Measurements from ENCODE around the gene TMEM191B. TPM values are rescaled to one million over a fixed set of nuclear protein-coding genes. Genes with fewer than 3 reads are reported as not detected.
"Not testable (repeated sequence)": the region's sequence is repeated elsewhere in the genome, so short reads cannot be mapped to it uniquely, and the experiment has no call there.

TMEM191B gene
- total RNA-seq, 1 donor from 2014 or later = 2.8 TPM

GRCh38 chr22:18554280-18555256 lies 27.0 kb downstream of the TMEM191B start:
- H3K4me1 Mint-ChIP-seq (ENCODE audit: low read depth, unreplicated experiment); H3K4me1 ChIP-seq (ENCODE audit: insufficient read depth, low read length); H3K27me3 Mint-ChIP-seq (ENCODE audit: low read depth, unreplicated experiment); H3K9ac ChIP-seq (ENCODE audit: low read length); FAIRE-seq; H3K27ac ChIP-seq (ENCODE audit: low read depth, low read length); H3K36me3 ChIP-seq (ENCODE audit: insufficient read depth, low read length); H3K27me3 ChIP-seq (ENCODE audit: insufficient read depth, low read length); H2AFZ ChIP-seq (ENCODE audit: low read depth, low read length); H3K4me2 ChIP-seq (ENCODE audit: low read length); H3K36me3 Mint-ChIP-seq (ENCODE audit: low read depth, unreplicated experiment); H3K27ac Mint-ChIP-seq (ENCODE audit: unreplicated experiment); H3K4me3 ChIP-seq (ENCODE audit: insufficient read depth, low read depth, low read length); H3K4me3 Mint-ChIP-seq (ENCODE audit: unreplicated experiment); H3K79me2 ChIP-seq (ENCODE audit: insufficient read depth, low read length); H3K9me3 Mint-ChIP-seq (ENCODE audit: unreplicated experiment); H3K9me3 ChIP-seq (ENCODE audit: insufficient read depth, low read depth, low read length); DNase-seq (ENCODE audit: low read depth); H4K20me1 ChIP-seq (ENCODE audit: insufficient read depth, low read length): not testable (repeated sequence)

GRCh38 chr22:18558516-18558915 lies 30.9 kb downstream of the TMEM191B start:
- H3K4me3 Mint-ChIP-seq (ENCODE audit: unreplicated experiment); H3K36me3 ChIP-seq (ENCODE audit: insufficient read depth, low read length); DNase-seq (ENCODE audit: low read depth); H2AFZ ChIP-seq (ENCODE audit: low read depth, low read length); H3K4me3 ChIP-seq (ENCODE audit: insufficient read depth, low read depth, low read length); H3K27me3 Mint-ChIP-seq (ENCODE audit: low read depth, unreplicated experiment); H3K9me3 ChIP-seq (ENCODE audit: insufficient read depth, low read depth, low read length); H3K4me1 ChIP-seq (ENCODE audit: insufficient read depth, low read length); H3K36me3 Mint-ChIP-seq (ENCODE audit: low read depth, unreplicated experiment); FAIRE-seq; H3K27ac ChIP-seq (ENCODE audit: low read depth, low read length); H3K9ac ChIP-seq (ENCODE audit: low read length); H4K20me1 ChIP-seq (ENCODE audit: insufficient read depth, low read length); H3K4me1 Mint-ChIP-seq (ENCODE audit: low read depth, unreplicated experiment); H3K79me2 ChIP-seq (ENCODE audit: insufficient read depth, low read length); H3K27me3 ChIP-seq (ENCODE audit: insufficient read depth, low read length); H3K9me3 Mint-ChIP-seq (ENCODE audit: unreplicated experiment); H3K27ac Mint-ChIP-seq (ENCODE audit: unreplicated experiment); H3K4me2 ChIP-seq (ENCODE audit: low read length): not testable (repeated sequence)

- not testable (repeated sequence) for H3K4me3 Mint-ChIP-seq (ENCODE audit: unreplicated experiment); H3K4me1 Mint-ChIP-seq (ENCODE audit: low read depth, unreplicated experiment); DNase-seq (ENCODE audit: low read depth); H3K9me3 ChIP-seq (ENCODE audit: insufficient read depth, low read depth, low read length); H3K27ac ChIP-seq (ENCODE audit: low read depth, low read length); H3K4me2 ChIP-seq (ENCODE audit: low read length); H3K27me3 ChIP-seq (ENCODE audit: insufficient read depth, low read length); H3K36me3 ChIP-seq (ENCODE audit: insufficient read depth, low read length); H3K27me3 Mint-ChIP-seq (ENCODE audit: low read depth, unreplicated experiment); H3K4me1 ChIP-seq (ENCODE audit: insufficient read depth, low read length); H3K79me2 ChIP-seq (ENCODE audit: insufficient read depth, low read length); H3K27ac Mint-ChIP-seq (ENCODE audit: unreplicated experiment); FAIRE-seq; H4K20me1 ChIP-seq (ENCODE audit: insufficient read depth, low read length); H2AFZ ChIP-seq (ENCODE audit: low read depth, low read length); H3K4me3 ChIP-seq (ENCODE audit: insufficient read depth, low read depth, low read length); H3K36me3 Mint-ChIP-seq (ENCODE audit: low read depth, unreplicated experiment); H3K9ac ChIP-seq (ENCODE audit: low read length); H3K9me3 Mint-ChIP-seq (ENCODE audit: unreplicated experiment)
Measured at GRCh38 chr22:18558939-18559338, 31.3 kb downstream of the TMEM191B start.

- H3K4me3 Mint-ChIP-seq (ENCODE audit: unreplicated experiment) = not testable (repeated sequence)
Measured at GRCh38 chr22:18560099-18560974, 32.7 kb downstream of the TMEM191B start.

GRCh38 chr22:18570509-18571246 lies 43.1 kb downstream of the TMEM191B start:
- not testable (repeated sequence) for H3K4me2 ChIP-seq (ENCODE audit: low read length); FAIRE-seq; H3K79me2 ChIP-seq (ENCODE audit: insufficient read depth, low read length); H3K9ac ChIP-seq (ENCODE audit: low read length); H3K9me3 Mint-ChIP-seq (ENCODE audit: unreplicated experiment); H3K4me3 Mint-ChIP-seq (ENCODE audit: unreplicated experiment); H3K4me3 ChIP-seq (ENCODE audit: insufficient read depth, low read depth, low read length); H3K36me3 Mint-ChIP-seq (ENCODE audit: low read depth, unreplicated experiment); H3K27ac ChIP-seq (ENCODE audit: low read depth, low read length); H3K27ac Mint-ChIP-seq (ENCODE audit: unreplicated experiment); H3K27me3 Mint-ChIP-seq (ENCODE audit: low read depth, unreplicated experiment); H3K4me1 Mint-ChIP-seq (ENCODE audit: low read depth, unreplicated experiment); H3K4me1 ChIP-seq (ENCODE audit: insufficient read depth, low read length); H3K36me3 ChIP-seq (ENCODE audit: insufficient read depth, low read length); H2AFZ ChIP-seq (ENCODE audit: low read depth, low read length); DNase-seq (ENCODE audit: low read depth); H3K27me3 ChIP-seq (ENCODE audit: insufficient read depth, low read length); H4K20me1 ChIP-seq (ENCODE audit: insufficient read depth, low read length); H3K9me3 ChIP-seq (ENCODE audit: insufficient read depth, low read depth, low read length)

More at GRCh38 chr22:18560099-18560974, 32.7 kb downstream of the TMEM191B start:
- not testable (repeated sequence) for H2AFZ ChIP-seq (ENCODE audit: low read depth, low read length); H3K27me3 ChIP-seq (ENCODE audit: insufficient read depth, low read length); H3K4me3 ChIP-seq (ENCODE audit: insufficient read depth, low read depth, low read length); H3K9me3 ChIP-seq (ENCODE audit: insufficient read depth, low read depth, low read length); H3K27me3 Mint-ChIP-seq (ENCODE audit: low read depth, unreplicated experiment); H3K27ac ChIP-seq (ENCODE audit: low read depth, low read length); H3K9me3 Mint-ChIP-seq (ENCODE audit: unreplicated experiment); H4K20me1 ChIP-seq (ENCODE audit: insufficient read depth, low read length); H3K36me3 ChIP-seq (ENCODE audit: insufficient read depth, low read length); H3K4me1 Mint-ChIP-seq (ENCODE audit: low read depth, unreplicated experiment); FAIRE-seq; H3K27ac Mint-ChIP-seq (ENCODE audit: unreplicated experiment); H3K4me2 ChIP-seq (ENCODE audit: low read length); H3K4me1 ChIP-seq (ENCODE audit: insufficient read depth, low read length); DNase-seq (ENCODE audit: low read depth); H3K9ac ChIP-seq (ENCODE audit: low read length); H3K36me3 Mint-ChIP-seq (ENCODE audit: low read depth, unreplicated experiment); H3K79me2 ChIP-seq (ENCODE audit: insufficient read depth, low read length)
